HG02571 (cell line): Measurements from ENCODE around the gene NPAS2.

ENCODE experiments used
- ATAC-seq: cut with Tn5 transposase; IDR thresholded peaks from one replicate; pipeline ENCODE4 v1.9.1; 2021; ENCODE audit warnings: mild to moderate bottlenecking, moderate library complexity; ENCODE audit not compliant: unreplicated experiment

Gene NPAS2

GRCh38 chr2:100852999-100853908, 33.3 kb downstream of the NPAS2 start:
- no peak for ATAC-seq

- ATAC-seq: no peak
Observed at GRCh38 chr2:100853909-100854810, 34.2 kb downstream of the NPAS2 start.

- no peak for ATAC-seq
Observed at GRCh38 chr2:100855084-100855483, 35.1 kb downstream of the NPAS2 start.

- no peak for ATAC-seq
Observed at GRCh38 chr2:100855606-100856005, 35.7 kb downstream of the NPAS2 start.

GRCh38 chr2:100856732-100857131, 36.8 kb downstream of the NPAS2 start:
- ATAC-seq: no peak

GRCh38 chr2:100857341-100857740, 37.4 kb downstream of the NPAS2 start:
- no peak for ATAC-seq

- ATAC-seq: no peak
Observed at GRCh38 chr2:100857915-100858314, 38.0 kb downstream of the NPAS2 start.

- no peak for ATAC-seq
Observed at GRCh38 chr2:100859902-100860301, 40.0 kb downstream of the NPAS2 start.

- no peak for ATAC-seq
Observed at GRCh38 chr2:100861340-100861739, 41.4 kb downstream of the NPAS2 start.

- ATAC-seq: no peak
Observed at GRCh38 chr2:100862081-100862480, 42.1 kb downstream of the NPAS2 start.

GRCh38 chr2:100865816-100866460, 46.0 kb downstream of the NPAS2 start:
- ATAC-seq: no peak

- ATAC-seq: no peak
Observed at GRCh38 chr2:100868083-100868482, 48.1 kb downstream of the NPAS2 start.

GRCh38 chr2:100869120-100869519, 49.2 kb downstream of the NPAS2 start:
- no peak for ATAC-seq

- ATAC-seq: no peak
Observed at GRCh38 chr2:100870652-100871531, 51.0 kb downstream of the NPAS2 start.

GRCh38 chr2:100875516-100876230, 55.7 kb downstream of the NPAS2 start:
- no peak for ATAC-seq

- no peak for ATAC-seq
Observed at GRCh38 chr2:100876231-100876860, 56.4 kb downstream of the NPAS2 start.

GRCh38 chr2:100877555-100877954, 57.6 kb downstream of the NPAS2 start:
- ATAC-seq: no peak

GRCh38 chr2:100878000-100878791, 58.3 kb downstream of the NPAS2 start:
- ATAC-seq: no peak
